GM19239 (cell line): ENCODE results near the gene TTC1.

Experiments
- DNase-seq: peaks from one replicate; pipeline ENCODE4 v3.0.0; 2011; ENCODE audit warnings: low spot score; ENCODE audit not compliant: insufficient read length
- FAIRE-seq: peaks from 2 replicates; lab custom pipeline; 2011; peaks lifted over from hg19 to GRCh38; lab: Jason Lieb, UNC

TTC1 gene

DNA sequence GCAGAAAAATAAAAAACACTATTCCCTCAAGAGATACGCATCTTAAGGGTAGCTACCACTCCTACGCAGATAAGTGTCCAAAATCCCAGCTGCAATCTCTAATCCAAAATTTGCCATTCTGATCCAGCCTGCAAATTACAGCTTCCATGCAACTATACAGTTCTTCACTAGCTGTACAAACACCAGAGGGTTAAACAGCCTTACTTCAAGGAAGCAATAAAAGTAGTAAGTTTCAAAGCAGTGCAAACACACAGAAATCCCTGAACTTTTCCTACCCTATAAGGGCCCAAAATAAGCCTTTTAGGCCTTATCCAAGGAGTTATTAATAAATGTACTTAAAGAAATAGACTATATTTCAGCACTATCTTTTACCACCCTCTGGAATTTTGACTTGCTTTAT, 70.8 kb downstream of the TTC1 start:
- no peak for FAIRE-seq
- no peak for DNase-seq

GRCh38 chr5:160081495-160081894, 72.6 kb downstream of the TTC1 start:
- DNase-seq (no peak), FAIRE-seq (no peak)

DNA sequence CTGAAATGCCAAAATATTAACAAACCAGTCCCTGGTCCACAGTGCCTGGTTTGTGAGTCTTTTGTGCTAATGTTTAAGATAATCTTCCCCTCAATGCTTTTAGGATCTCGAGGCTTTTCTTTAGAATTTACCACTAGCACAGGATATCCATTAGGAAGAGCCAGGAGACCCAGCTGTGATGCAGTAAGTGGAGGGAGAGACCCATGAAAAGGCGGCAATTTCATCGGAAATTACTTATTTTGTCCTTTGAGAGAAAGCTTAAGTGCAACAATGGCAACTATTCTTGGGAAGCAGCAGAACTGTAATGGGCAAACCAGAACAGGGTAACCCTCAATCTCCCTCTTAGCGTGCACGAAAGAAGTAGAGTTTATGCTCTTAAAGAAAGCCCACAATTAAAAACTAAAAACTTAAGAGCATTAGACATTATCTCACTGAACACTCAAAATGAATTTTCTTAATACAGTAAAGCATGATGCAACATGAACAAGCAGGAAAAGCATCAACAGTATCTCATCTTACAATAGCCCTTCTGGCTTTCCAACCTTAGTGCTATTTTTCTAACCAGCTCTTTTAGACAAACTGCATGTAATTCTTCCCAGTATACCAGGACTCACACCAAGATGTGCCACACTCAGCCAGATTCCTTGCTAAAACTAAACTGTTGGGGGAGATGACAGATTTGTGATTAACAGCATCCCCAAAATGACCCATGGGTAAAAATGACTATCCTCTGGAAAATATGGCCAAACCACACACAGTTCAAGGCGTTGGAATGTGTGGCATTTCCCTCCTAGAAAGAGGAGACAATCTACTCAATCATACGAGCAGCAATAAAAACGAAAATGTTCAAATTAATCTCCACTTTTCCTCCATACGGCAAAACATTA, 73.9 kb downstream of the TTC1 start:
- no peak for DNase-seq

DNA sequence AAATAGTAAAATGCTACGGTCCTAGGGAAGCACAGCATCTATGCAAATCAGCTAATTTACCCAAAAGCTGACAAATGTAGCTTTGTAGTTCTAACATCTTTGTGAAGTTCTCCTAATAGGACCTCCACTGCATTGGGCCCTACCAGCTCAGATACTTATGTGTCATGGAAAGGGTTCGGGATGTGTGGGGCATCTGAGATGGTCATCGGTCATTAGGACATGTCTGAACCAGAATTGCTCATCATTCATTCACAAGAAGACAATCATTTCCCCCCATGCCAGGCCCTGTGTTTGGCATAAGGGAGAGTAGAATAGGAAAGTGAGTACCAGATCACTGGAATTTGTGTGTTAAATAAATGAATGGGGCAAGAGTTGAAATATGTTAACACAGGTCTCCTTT, 74.6 kb downstream of the TTC1 start:
- no peak for FAIRE-seq
- no peak for DNase-seq

More for the DNA sequence above, 73.9 kb downstream of the TTC1 start:
- no peak for FAIRE-seq

GRCh38 chr5:160084144-160084543, 75.2 kb downstream of the TTC1 start:
- no peak for FAIRE-seq

GRCh38 chr5:160087199-160087598, 78.3 kb downstream of the TTC1 start:
- no peak for DNase-seq
- no peak for FAIRE-seq

More at GRCh38 chr5:160084144-160084543, 75.2 kb downstream of the TTC1 start:
- no peak for DNase-seq

GRCh38 chr5:160088805-160089204, 79.9 kb downstream of the TTC1 start:
- peak; percentile 60 for FAIRE-seq

DNA sequence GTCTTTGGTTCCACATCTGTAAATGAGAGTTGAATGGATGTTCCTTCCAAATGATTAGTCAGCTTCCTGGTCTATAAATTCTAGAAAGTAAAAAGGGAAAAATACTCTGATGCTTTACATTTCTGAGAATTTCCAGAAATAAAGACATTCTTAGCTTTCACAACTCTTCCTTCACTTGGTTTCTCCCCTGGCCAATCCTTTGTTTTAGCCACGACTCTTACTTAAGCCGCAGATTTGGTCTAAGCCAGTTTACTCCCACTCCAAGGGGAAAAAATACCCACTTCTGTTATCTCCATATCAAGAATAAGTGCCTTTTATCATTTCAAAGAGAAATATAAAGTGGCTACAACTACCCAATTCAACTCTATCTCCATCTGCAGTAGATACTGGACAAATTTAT, 80.6 kb downstream of the TTC1 start:
- FAIRE-seq (no peak), DNase-seq (no peak)

More at GRCh38 chr5:160088805-160089204, 79.9 kb downstream of the TTC1 start:
- DNase-seq = no peak

DNA sequence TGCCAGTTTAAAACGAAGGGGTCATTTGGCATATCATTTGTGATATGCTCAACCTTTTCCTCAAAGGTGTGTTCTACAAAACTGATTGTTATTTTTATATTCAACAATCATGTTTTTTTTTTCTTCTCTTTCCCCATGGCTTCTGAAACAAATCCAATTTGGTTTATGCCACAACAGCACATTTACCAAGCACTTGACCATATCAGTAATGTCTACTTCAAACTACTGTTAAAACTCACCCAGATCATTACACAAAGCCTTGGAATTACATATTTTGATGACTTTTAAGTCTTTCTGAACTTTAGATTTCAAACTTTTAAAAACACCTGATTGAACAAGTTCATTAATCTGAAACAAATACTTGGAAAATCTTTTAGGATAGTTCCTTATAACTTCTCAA, 81.1 kb downstream of the TTC1 start:
- no peak for DNase-seq
- FAIRE-seq = no peak

GRCh38 chr5:160092514-160092913, 83.6 kb downstream of the TTC1 start:
- FAIRE-seq (peak; percentile 31), DNase-seq (no peak)

- FAIRE-seq (peak; percentile 97), DNase-seq (no peak)
Measured at GRCh38 chr5:160092960-160093707, 84.2 kb downstream of the TTC1 start.

DNA sequence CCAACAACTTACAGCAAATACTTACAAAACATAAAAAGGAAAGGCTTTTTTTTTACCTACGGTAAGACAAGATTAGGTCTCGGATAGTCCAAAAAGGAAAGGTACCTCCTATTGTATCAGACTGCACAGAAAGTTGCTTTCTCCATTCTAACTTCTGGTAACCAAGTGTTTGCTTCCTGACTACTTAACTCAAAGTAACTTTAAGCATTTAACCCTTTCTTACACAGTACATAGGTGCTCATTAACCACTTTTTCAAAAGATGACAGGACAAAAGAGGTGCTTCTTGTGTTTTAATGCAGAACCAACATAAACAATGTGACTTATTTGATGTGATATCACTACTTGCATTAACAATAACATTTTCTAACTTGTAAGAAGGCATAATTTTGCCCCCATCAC, 87.2 kb downstream of the TTC1 start:
- DNase-seq (no peak), FAIRE-seq (no peak)

DNA sequence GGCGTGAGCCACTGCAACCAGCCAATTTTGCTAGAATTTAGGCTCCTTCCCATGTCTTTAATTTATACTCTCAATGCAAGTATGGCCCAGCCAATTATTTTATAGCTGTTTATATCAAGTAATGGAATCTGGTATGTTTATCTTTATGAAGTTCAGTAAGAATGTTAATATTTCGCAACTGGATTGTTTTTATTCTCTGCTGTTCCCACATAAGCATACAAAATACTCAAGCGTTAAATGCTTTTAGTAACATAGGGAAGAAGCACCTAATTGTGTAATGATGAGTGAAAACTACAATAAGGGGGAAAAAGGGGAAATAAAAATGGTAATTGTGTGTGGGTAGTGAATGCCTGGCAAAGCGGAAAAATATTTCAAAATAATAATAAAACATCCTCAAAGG, 89.1 kb downstream of the TTC1 start:
- FAIRE-seq = no peak
- no peak for DNase-seq

DNA sequence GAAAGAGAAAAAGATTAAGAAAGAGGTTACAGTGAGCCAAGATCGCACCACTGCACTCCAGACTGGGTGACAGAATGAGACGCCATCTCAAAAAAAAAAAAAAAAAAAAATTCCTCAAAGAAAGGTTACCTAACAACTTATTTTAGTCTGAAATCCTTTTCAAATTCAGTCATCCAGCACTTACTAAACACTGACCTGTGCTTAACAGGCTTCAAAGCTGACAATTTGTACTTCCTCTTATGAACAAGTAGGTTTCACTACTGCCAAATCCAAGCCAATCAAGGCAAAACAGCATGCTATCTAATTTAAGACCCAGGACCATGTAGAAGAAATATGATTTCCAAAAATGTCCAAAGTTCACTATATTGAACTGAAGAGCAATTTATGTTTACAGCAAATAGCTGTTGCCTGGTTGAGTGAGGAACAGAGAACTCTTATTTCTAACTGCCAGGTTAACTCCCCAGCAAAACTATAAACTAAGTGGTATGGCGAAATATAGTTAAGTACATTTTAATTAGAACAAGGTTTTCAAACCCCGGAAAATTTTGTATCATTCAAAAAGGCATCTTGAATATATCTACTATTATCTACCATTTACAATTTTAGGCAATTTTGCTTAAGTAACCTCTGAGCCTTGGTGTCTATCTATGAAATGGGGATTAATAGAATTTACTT, 96.9 kb downstream of the TTC1 start:
- peak; percentile 44 for FAIRE-seq
- DNase-seq = no peak

- DNase-seq = no peak
- peak; percentile 78 for FAIRE-seq
Measured at GRCh38 chr5:160108124-160108523, 99.2 kb downstream of the TTC1 start.
